Kidney capillary endothelial cell (primary cell): ENCODE measurements around the gene EFS.
A peak's percentile ranks its signal among the peaks of the same experiment; 100 is the strongest.

Experiments
- DNase-seq: peaks from one replicate; pipeline ENCODE4 v3.0.0-alpha.2; 2018; ENCODE audit warnings: low spot score

The EFS gene

DNA sequence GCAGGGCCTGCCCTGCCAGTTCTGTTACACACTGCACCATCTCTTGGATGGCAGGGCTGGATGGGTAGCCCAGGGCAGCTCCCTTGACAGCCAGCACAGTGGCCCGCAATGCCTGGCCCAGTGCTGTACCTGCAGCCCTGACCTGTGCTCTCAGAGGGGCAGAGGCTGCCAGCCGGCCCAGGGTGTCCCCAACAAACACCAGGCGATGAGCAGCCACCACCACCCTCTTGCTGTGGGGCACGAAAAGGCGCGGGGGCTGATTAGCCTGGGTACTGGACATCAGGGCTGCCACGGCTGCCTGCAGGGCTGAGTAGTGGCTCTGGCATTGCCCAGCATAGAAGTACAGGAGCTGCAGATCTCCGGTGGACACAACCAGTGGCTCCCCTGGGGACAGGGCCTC lies 7.7 kb downstream of the EFS start:
- DNase-seq: no peak

GRCh38 chr14:23356662-23357061 lies 8.3 kb downstream of the EFS start:
- DNase-seq: no peak

DNA sequence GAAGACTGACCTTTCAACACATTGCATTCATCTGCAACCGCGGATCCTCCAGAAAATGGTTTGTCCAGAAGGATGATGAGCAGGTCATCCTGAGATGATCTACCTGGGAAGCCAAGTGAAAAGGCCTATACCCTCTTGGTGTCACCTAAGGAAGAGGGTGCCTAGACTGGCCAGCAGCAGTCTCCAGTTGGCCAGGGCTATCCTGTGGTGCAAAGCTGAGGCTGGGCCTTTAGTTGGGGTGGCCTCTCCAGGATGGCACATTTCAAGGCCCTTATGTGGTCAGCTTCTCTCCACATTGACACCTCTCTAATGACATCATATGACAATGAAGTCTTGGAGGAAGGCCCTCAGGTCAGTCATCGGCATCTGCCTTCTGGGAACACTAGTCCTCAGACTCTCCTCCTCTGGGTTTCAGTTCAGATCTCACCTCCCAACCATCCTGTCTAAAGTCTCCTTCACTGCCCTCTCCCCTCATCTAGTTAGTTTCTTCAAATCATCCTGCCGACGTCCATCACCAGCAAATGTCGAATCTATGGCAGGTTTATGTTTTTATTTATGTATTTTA lies 9.0 kb downstream of the EFS start:
- DNase-seq: no peak

DNA sequence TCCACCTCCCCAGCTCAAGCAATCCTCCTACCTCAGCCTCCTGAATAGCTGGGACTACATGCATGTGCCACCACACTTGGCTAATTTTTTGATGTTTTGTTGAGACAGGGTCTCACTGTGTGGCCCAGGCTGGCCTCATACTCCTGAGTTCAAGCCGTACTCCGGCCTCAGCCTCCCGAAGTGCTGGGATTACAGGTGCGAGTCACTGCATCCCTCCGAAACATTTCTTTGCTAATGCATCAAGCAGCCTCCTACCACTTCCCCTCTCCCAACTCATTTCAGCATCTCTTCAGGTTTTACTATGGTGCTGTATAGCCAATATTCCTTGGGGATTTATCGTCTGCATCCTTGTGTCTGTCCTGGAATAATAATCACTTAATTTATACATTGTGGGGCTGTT lies 10.0 kb downstream of the EFS start:
- DNase-seq: no peak

DNA sequence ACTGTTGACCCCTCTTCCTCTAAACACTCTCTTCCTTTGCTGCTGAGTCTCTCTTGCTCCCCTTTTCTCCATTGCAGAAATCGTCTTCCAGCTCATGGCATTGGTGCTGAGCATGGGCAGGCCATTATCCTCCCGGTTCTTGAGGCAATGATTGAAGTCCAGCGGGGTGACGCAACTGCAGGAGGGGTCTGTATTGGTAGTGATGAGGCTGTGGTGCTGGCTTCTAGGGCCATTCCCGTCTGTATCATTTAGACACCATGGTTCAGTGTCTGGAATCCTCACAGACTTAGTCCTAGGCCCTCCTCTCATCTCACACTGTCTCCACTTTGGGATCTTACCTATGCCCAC lies 11.6 kb downstream of the EFS start:
- DNase-seq: no peak

GRCh38 chr14:23352506-23353432 lies 12.2 kb downstream of the EFS start, which contains the start of gene SLC22A17:
Gene SLC22A17 (minus strand): TSS chr14:23352887.
- DNase-seq: peak; percentile 10

DNA sequence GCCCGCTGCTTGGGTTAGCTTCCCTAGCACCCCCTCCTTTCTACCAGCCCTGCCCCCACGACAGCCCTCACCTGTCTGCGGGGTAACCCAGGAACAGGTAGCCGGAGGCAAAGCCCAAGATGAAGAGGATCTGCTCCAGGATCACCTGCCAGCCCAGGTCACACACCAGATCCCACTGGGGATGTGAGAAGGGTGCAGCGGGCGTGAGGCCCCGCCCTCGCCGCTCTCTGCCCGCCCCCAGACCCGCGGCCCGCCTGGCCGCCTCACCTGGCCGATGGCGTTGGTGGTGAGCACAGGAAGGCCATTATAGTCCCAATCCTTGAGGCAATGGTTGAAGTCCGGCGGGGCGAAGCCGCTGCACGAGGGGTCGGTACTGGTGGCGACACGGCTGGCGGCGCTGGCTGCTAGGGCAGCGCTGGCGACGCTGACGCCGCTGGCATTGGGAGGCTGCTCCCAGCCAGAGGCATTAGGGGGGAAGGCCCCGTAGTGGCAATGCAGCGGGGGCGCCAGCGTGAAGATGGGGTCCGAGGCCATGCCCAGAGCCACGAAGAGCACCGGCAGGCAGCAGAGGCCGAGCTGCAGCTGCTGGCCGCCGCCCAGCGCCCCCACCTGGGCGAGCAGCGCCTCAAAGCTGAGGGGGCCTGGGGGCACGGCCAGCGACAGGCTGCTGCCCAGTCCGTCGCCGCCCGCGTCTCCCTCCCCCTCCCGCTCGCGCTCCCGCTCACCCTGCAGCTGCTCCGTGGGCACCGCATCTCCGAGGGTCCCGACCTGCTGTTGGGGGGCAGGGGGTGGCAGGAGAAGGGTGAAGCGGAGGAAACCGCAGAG lies 13.1 kb downstream of the EFS start:
- DNase-seq: no peak

- no peak for DNase-seq
Observed at GRCh38 chr14:23349156-23349845, 15.7 kb downstream of the EFS start.

DNA sequence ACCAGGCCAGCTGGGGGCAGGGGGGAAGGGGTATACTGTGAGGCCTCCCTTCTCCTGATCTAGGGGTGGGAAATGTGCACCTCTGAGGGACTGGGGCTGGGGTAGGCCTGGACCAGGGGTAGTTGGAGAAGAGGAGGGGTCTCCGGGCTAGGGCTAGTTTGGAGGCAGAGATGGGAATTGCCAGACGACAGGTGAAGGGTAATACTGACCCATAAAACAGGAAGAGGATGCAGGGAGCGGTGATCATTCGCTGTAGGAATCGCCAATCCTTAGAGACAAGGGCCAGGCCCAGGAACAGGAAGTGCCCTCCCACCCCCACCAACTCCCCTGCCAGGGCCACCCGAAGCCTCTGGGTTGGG lies 16.7 kb downstream of the EFS start:
- no peak for DNase-seq

DNA sequence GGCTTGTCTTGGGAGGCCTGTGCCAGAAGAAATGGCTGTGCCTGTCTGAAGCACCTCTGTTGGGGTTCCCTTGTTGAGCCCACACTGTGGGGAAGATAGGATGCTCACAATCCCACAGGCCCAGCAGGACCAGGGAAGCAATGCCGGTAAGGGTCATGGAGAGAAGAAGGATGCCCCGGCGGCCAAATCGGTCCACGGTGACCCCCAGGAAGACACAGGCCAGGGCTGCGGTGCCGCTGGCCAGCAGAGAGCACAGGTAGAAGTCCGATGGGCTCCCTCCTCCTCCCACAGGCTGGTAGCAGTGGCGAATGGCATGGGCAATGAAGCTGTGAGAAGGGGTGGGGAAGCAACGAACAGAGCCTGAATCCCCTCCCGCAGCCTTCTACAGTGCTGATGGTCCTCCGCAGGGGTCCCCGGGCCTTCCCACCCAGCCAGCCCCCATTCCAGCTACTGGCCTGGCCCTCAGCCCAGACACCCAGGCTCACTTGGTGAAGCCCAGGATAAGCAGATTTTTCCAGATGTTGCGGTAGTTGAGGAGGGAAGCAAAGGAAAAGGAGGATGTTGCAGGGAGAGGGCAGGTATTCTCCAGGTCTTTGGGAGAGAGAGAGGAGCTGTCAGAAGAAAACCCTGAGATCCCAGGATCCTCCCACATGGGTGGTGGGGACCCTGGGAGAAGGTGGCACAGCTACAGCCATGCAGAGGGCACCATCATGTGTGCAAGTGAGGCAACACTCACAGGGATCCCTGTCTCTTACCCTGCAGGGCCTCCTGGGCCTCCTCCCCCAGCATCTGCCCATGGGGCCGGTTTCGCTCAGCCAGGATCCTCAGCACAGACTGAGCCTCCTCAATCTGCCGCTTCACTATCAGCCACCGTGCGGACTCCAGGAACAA lies 17.3 kb downstream of the EFS start:
- no peak for DNase-seq

DNA sequence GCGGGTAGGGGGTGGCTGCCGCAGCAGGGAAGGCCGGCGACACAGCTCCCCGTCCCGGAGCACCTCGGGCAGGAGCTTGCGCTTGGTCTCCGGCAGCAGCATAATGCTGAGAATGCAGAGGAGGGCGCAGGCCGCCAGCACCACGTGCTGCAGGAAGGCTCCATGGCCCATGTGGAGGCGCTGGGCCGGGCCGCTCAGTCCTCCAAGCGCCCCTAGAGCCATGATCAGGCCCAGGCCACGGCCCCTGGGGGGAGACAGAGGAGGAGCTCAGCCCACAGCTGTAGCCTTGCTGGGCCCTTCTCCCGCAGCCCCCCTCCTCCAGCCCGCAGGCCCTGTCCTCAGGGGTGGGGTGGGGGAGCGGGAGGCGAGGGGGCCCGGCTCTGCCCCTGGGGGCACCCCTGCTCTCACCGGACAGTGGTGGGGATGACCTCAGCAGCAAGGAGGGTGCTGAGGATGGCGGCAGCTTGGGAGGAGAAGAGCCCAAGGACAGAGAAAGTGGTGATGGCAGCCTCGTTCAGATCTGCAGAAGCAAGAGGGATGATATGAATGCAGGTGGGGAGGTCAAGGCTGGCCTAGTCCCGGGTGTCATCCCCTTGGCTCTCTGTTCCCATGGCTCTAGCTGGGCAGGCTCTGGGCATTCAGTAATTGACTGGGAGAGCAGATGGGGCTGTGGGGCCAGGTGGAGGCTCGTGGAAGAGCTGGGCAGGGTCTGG lies 18.1 kb downstream of the EFS start:
- DNase-seq: no peak

DNA sequence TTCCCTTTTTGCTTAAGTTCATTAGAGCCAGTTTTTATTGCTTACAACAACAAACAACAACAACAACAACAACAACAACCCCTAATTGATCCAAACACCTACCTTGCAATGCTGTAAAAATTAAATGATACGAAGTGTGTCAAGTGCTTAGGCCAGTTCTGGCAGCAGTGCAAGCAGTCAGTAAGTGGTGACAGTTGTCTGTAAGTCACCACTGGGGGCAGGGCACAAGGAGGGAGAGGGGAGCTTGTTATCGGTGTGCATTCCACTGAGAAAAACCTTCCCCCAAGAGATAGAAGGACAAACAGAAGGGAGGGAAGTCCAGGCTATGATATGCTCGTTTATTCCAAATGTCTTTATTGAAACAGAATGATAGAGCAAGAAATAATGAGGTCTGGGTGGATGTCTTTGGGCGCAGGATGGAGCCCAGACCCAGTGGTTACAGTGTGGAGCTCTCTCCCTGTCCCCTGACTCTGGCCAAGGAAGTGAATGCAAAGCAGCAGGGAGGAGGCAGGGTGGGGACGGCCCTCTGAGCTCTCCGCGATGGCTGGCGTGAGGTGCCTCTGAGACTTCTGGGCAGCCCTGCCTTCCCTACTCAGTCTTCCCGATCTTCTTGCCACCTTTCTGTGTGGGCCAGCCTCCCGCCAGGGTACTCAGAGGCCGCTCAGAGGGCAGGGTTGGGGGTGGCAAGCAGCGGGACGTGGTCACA lies 18.8 kb downstream of the EFS start:
- no peak for DNase-seq

DNA sequence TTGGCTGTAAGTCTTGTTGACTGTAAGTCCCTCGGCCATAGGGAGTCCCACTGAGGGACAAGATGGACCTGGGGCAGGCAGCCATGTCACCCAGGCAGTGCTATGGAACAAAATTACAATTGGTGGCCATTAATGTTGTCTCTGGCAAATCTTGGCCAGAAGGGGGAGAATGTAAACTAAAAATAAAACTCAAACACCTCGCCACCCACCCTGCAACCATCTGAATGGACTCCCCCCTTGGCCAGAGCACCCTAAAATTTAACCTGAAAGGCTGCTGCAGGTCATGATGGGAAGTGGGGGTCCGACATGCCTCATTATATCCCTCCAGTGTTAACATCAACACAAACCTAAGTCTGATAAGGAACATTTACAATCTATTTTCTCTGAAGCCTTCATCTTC lies 20.5 kb downstream of the EFS start:
- no peak for DNase-seq

- DNase-seq: no peak
Observed at GRCh38 chr14:23339506-23340268, 25.3 kb downstream of the EFS start.

DNA sequence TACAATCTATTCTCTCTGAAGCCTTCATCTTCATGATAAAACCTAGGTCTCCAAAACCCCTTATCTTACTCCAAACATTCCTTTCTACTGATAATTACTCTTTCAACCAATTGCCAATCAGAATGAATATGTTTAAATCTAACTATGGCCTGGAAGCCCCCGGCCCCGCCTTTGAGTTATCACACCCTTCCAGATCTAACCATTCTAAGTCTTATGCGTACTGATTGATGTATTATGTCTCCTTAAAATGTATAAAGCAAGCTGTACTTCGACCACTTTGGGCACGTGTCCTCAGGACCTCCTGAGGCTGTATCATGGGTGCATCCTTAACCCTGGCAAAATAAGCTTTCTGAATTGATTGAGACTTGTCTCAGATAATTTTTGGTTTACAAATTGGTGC lies 29.3 kb downstream of the EFS start:
- DNase-seq: no peak

GRCh38 chr14:23327947-23328744 lies 36.8 kb downstream of the EFS start:
- DNase-seq: peak; percentile 72

DNA sequence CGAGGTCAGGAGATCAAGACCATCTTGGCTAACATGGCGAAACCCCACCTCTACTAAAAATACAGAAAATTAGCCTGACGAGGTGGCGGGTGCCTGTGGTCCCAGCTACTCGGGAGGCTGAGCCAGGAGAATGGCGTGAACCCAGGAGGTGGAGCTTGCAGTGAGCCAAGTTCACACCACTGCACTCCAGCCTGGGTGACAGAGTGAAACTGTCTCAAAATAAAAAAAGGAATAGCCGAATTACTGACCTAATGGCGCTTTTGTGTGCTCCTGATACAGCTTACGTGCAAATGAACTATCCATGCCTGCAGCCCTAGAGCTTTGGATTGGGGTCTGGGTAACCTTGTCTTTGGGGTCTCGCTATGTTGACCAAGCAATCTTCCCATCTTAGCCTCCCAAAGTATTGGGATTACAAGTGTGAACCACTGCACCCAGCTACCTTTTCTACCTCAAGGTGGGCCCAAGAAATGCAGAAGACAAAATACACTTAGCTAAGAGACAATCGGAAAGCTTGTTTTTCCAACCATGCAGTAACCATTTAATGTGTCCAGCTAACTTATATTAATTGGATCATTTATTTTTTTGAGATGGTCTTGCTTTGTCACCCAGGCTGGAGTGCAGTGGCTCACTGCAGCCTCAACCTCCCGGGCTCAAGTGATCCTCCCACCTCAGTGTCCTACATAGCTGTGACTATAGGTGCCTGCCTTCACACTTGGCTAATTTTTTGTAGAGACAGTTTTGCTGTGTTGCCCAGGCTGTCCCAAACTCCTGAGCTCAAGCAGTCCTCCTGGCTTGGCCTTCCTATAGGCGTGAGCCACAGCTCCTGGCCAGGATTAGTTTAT lies 38.3 kb downstream of the EFS start:
- no peak for DNase-seq
